NCI-H82 treated with DMSO at 0.1 percent for 48 hours (cell line): Measurements from ENCODE around the gene TBC1D22B.

Source experiments
- DNase-seq: peaks from one replicate; lab custom pipeline; 2025; ENCODE audit not compliant: unreplicated experiment; lab: John Stamatoyannopoulos, UW

TBC1D22B gene

GRCh38 chr6:37257634-37258404 is at the start of gene TBC1D22B, which contains the start of gene TMEM217:
TSS of gene TBC1D22B (plus strand) at chr6:37257772. CDS start at chr6:37257918, 146 bp downstream.
TSS of gene TMEM217 (minus strand) at chr6:37258144. CDS start at chr6:37219030, 39,114 bp downstream.
- peak; percentile 77 for DNase-seq

- peak; percentile 59 for DNase-seq
These were observed 49.6 kb upstream of the TBC1D22B start for GRCh38 chr6:37207903-37208456.

- DNase-seq = no peak
These were observed 48.8 kb upstream of the TBC1D22B start for GRCh38 chr6:37208793-37209192.

- DNase-seq = no peak
These were observed 47.9 kb upstream of the TBC1D22B start for GRCh38 chr6:37209461-37210205.

GRCh38 chr6:37210313-37210968 is 47.1 kb upstream of the TBC1D22B start:
- peak; percentile 75 for DNase-seq

- no peak for DNase-seq
These were observed 45.3 kb upstream of the TBC1D22B start for GRCh38 chr6:37212268-37212667.

GRCh38 chr6:37218061-37218460 is 39.5 kb upstream of the TBC1D22B start:
- no peak for DNase-seq

- DNase-seq = no peak
These were observed 39.1 kb upstream of the TBC1D22B start for GRCh38 chr6:37218511-37218910.

- no peak for DNase-seq
These were observed 35.9 kb upstream of the TBC1D22B start for GRCh38 chr6:37221585-37222124.

- peak; percentile 81 for DNase-seq
These were observed 35.2 kb upstream of the TBC1D22B start for GRCh38 chr6:37222125-37222967.

- no peak for DNase-seq
These were observed 34.6 kb upstream of the TBC1D22B start for GRCh38 chr6:37222992-37223391.

GRCh38 chr6:37225350-37226169 is 32.0 kb upstream of the TBC1D22B start:
- no peak for DNase-seq

GRCh38 chr6:37230104-37230503 is 27.5 kb upstream of the TBC1D22B start:
- DNase-seq = peak; percentile 23

- DNase-seq = no peak
These were observed 25.0 kb upstream of the TBC1D22B start for GRCh38 chr6:37232430-37233017.

GRCh38 chr6:37233541-37233940 is 24.0 kb upstream of the TBC1D22B start:
- no peak for DNase-seq

- no peak for DNase-seq
These were observed 20.7 kb upstream of the TBC1D22B start for GRCh38 chr6:37236921-37237320.

GRCh38 chr6:37237789-37238188 is 19.8 kb upstream of the TBC1D22B start:
- no peak for DNase-seq

GRCh38 chr6:37238381-37238780 is 19.2 kb upstream of the TBC1D22B start:
- DNase-seq = no peak

GRCh38 chr6:37239526-37239925 is 18.0 kb upstream of the TBC1D22B start:
- DNase-seq = no peak
